CD4-positive, alpha-beta T cell treated with Interleukin-1 beta for 1 hour (primary cell): ENCODE data around the gene DNMBP.
"Not testable (repeated sequence)": the region's sequence is repeated elsewhere in the genome, so short reads cannot be mapped to it uniquely, and the experiment has no call there.

Source experiments
- DNase-seq, 2 donors: peaks; one replicate each; pipeline ENCODE4 v3.0.0-alpha.2; 2020 to 2022

DNMBP gene

GRCh38 chr10:99853655-99854054 is 156.1 kb downstream of the DNMBP start:
- no peak for DNase-seq

GRCh38 chr10:99852481-99853213 is 157.1 kb downstream of the DNMBP start:
- no peak for DNase-seq

- no peak for DNase-seq
Measured at GRCh38 chr10:99851825-99852224, 157.9 kb downstream of the DNMBP start.

GRCh38 chr10:99850767-99851340 is 158.9 kb downstream of the DNMBP start:
- DNase-seq: no peak

- DNase-seq: no peak
Measured at GRCh38 chr10:99850021-99850766, 159.6 kb downstream of the DNMBP start.

GRCh38 chr10:99849536-99849935 is 160.2 kb downstream of the DNMBP start:
- no peak for DNase-seq

- DNase-seq: no peak
Measured at GRCh38 chr10:99849057-99849456, 160.7 kb downstream of the DNMBP start.

GRCh38 chr10:99845837-99846382 is 163.8 kb downstream of the DNMBP start:
- peak; percentile 74 to 77 for DNase-seq

GRCh38 chr10:99844433-99844955 is 165.3 kb downstream of the DNMBP start:
- no peak for DNase-seq

- DNase-seq: no peak
Measured at GRCh38 chr10:99843310-99843709, 166.4 kb downstream of the DNMBP start.

GRCh38 chr10:99841746-99842145 is 168.0 kb downstream of the DNMBP start:
- DNase-seq: no peak

- not testable (repeated sequence) for DNase-seq
Measured at GRCh38 chr10:99840859-99841258, 168.9 kb downstream of the DNMBP start.

- no peak for DNase-seq
Measured at GRCh38 chr10:99836711-99837110, 173.0 kb downstream of the DNMBP start.

GRCh38 chr10:99835947-99836346 is 173.8 kb downstream of the DNMBP start:
- no peak for DNase-seq

GRCh38 chr10:99834410-99834809 is 175.3 kb downstream of the DNMBP start:
- no peak for DNase-seq

GRCh38 chr10:99832439-99832838 is 177.3 kb downstream of the DNMBP start:
- DNase-seq: no peak

- no peak for DNase-seq
Measured at GRCh38 chr10:99828464-99828863, 181.3 kb downstream of the DNMBP start.

GRCh38 chr10:99827936-99828335 is 181.8 kb downstream of the DNMBP start:
- no peak for DNase-seq
